Muscle layer of colon (tissue), 2 donors: Measurements from ENCODE around the gene KHDC3L.

Experiments
- H3K27ac ChIP-seq: one replicate; pipeline ENCODE4 v1.7.0; 2013; ENCODE audit warnings: low read depth, mild to moderate bottlenecking, low read length, moderate library complexity
- H3K27me3 ChIP-seq, 2 donors: one replicate each; pipeline ENCODE4 v1.7.0; 2013; ENCODE audit warnings: low read length in 2 of 2, mild to moderate bottlenecking in 2 of 2; ENCODE audit not compliant: insufficient read depth in 2 of 2, control insufficient read depth in 1 of 2
- H3K36me3 ChIP-seq: one replicate; pipeline ENCODE4 v1.7.0; 2013; ENCODE audit warnings: mild to moderate bottlenecking, low read length; ENCODE audit not compliant: insufficient read depth
- H3K4me1 ChIP-seq: one replicate; pipeline ENCODE4 v1.7.0; 2013; ENCODE audit warnings: mild to moderate bottlenecking, low read length; ENCODE audit not compliant: insufficient read depth
- H3K4me3 ChIP-seq, 2 donors: one replicate each; pipeline ENCODE4 v1.7.0; 2013; ENCODE audit warnings: low read length in 2 of 2, low read depth in 1 of 2, mild to moderate bottlenecking in 1 of 2, moderate library complexity in 1 of 2
- H3K9ac ChIP-seq: one replicate; pipeline ENCODE4 v1.7.0; 2013; ENCODE audit warnings: low read length
- H3K9me3 ChIP-seq: one replicate; pipeline ENCODE4 v1.7.0; 2013; ENCODE audit warnings: mild to moderate bottlenecking, low read length
- donor health status: abdominal sarcoma.
- donor health status: Adenocarcinoma of cecum.

Gene KHDC3L, protein sequence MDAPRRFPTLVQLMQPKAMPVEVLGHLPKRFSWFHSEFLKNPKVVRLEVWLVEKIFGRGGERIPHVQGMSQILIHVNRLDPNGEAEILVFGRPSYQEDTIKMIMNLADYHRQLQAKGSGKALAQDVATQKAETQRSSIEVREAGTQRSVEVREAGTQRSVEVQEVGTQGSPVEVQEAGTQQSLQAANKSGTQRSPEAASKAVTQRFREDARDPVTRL

DNA sequence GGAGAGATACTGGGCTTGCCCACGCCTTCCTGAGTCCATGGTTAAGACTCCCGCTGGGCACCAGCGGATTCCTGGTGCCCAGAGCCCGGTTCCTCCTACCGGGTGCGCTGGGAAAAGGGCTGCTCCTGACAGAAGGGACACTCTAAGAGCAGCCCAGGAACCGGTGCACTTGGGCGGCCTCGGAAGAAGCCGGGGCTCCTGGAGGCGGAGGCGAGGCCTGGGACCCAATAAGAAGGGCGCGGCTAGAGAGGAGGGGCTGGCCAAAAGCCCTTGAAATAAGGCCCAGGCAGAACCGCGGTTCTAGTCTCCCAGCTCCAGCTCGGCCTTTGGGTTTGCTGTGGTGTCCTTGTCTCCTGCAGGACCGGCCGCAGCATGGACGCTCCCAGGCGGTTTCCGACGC, at the start of gene KHDC3L:
TSS of gene KHDC3L (plus strand) at position 301 of the 400 bp plus-strand sequence. CDS start at position 373, 72 bp downstream.
- Histone ChIP-seq H3K9me3 (no peaks in the 10 kb centered on the region), H3K27ac (no peak within 1 kb of the TSS), H3K4me1 (no peaks in the 10 kb centered on the region), H3K9ac (no peak within 1 kb of the TSS), H3K36me3 (no peaks in the 10 kb centered on the region), H3K27me3 (no peaks in the 10 kb centered on the region), H3K4me3 (no peak within 1 kb of the TSS)

DNA sequence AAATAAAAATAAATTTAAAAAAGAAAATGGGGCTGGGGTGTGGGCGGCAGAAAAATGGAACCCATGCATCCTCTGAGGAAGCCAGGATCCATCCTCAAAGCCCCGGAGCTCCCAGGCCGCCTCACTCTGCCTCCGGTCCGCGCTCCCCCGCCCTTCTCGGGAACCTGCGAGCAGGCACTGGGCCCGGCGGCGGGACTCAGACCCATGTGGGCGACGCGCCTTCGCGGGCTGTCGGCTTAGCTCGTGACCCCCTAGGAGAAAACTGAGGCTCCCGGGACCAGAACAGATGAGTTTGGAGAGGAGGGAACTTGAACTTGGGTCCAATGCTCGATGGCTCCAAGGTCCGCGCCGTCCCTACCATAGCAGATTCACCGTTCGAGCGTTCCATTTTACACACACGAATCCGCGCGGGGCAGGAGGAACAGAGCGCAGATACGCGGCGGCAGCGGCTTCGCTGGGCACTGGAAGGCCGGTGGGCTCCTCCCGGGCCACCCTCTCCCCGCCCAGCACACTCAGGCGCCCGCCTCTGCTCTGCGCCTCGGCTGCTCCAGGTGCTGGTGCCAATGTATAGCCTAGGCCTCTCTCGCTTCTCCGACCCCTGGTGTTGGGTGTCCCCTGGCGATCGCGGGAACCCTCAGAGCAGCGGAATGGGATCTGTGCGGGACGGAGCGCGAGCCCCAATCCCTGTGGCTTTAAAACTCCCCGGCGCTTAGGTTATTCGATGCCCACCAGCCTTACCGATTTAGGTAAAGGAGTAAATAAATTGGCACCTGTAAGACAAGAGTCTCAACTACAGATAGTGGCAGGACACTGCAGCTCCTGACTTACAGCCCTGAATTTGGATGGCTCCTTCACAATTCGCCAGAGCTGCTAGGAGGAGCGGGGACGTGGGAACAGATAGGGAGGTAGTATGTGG, 47.6 kb upstream of the KHDC3L start:
- Histone ChIP-seq H3K4me1 (no peaks in the 10 kb centered on the region), H3K27ac (no peak overlapping the region), H3K36me3 (no peaks in the 10 kb centered on the region), H3K27me3 (peaks cover 8 to 16% of the 10 kb centered on the region in 2 donors), H3K4me3 (no peak overlapping the region), H3K9ac (no peak overlapping the region), H3K9me3 (no peaks in the 10 kb centered on the region)

DNA sequence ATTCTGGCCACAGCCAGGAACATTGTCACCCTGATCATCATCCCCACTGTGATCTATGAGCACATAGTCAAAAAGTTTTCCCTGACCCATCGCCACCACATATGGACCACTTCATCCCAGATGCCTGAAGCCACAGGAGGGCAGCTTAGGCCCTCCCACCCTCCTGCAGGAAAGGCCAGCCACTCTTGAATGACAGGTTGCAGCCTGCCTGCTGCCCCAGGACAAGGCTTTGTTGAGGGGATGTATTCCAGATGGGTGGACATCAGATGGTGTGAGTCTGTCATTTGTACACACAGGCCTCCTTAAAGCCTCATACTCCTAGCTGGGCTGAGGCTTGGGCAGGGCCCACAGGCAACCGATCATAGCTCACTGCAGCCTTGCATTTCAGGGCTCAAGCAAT, 39.1 kb upstream of the KHDC3L start:
- Histone ChIP-seq H3K9me3 (no peaks in the 10 kb centered on the region), H3K9ac (no peak overlapping the region), H3K4me3 (no peak overlapping the region), H3K27ac (no peak overlapping the region), H3K27me3 (no peaks in the 10 kb centered on the region), H3K4me1 (no peaks in the 10 kb centered on the region), H3K36me3 (no peaks in the 10 kb centered on the region)

DNA sequence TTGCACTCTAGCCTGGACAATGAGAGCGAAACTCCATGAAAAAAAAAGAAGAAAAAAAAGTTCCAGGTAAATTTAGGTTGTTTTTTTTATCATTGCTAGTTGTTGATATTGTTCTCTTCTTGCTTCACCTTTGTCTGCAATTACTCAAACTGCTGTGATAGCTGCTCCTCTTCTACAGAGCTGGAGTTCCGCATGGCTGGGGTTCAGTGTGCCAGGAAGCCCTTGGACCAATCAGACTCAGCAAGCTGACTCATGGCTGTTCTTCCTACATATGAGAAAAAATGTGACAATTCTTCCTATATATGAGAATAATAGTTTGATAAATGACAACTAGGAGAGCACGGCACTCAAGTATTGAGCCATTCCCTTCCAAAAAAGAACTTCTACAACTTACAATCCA, 36.8 kb upstream of the KHDC3L start:
- Histone ChIP-seq H3K27me3 (no peaks in the 10 kb centered on the region), H3K27ac (no peak overlapping the region), H3K36me3 (no peaks in the 10 kb centered on the region), H3K9ac (no peak overlapping the region), H3K9me3 (no peaks in the 10 kb centered on the region), H3K4me1 (no peaks in the 10 kb centered on the region), H3K4me3 (no peak overlapping the region)

DNA sequence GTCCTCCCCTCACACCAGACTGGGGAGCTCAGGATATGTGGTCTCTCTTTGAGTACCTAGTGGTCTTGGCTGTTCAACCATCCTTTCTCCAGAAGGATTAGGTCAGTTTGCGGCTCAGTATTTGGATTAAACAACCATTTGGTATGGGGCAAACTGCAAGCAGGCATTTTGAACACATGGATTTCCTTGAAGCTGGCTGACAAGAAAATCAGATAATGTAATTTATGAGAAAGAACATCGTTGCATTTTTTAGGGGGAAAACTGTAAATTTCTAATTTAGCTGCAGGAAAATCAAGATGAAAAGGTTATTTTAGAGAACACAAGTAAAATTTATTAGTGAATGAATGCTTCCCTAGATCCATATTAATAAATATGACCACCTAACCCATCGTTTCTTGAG, 33.7 kb upstream of the KHDC3L start:
- Histone ChIP-seq H3K9ac (no peak overlapping the region), H3K36me3 (no peaks in the 10 kb centered on the region), H3K4me1 (no peaks in the 10 kb centered on the region), H3K27me3 (no peaks in the 10 kb centered on the region), H3K9me3 (no peaks in the 10 kb centered on the region), H3K27ac (no peak overlapping the region), H3K4me3 (no peak overlapping the region)

DNA sequence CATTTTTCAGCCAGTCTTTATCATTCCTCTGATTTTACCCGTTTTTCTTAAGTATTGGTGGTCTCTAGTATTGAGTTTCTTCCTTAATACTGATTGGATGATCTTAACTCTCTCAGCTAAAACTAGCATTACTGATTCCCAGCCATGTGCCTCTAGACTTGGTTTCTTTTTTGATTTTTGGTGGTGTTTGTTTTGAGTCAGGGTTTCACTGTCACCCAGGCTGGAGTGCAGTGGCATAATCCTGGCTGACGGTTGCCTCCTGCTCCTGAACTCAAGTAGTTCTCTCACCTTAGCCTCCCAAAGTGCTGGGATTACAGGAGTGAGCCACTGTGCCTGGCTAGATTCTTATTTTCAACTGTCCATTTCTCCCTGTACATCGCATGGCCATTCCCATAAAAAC, 33.3 kb upstream of the KHDC3L start:
- Histone ChIP-seq H3K4me1 (no peaks in the 10 kb centered on the region), H3K27me3 (no peaks in the 10 kb centered on the region), H3K36me3 (no peaks in the 10 kb centered on the region), H3K9me3 (no peaks in the 10 kb centered on the region), H3K27ac (no peak overlapping the region), H3K4me3 (no peak overlapping the region), H3K9ac (no peak overlapping the region)

- H3K36me3 ChIP-seq = no peaks in the 10 kb centered on the region
- no peak overlapping the region for H3K4me3 ChIP-seq
- no peak overlapping the region for H3K27ac ChIP-seq
- no peaks in the 10 kb centered on the region for H3K9me3 ChIP-seq
- no peak overlapping the region for H3K9ac ChIP-seq
- no peaks in the 10 kb centered on the region for H3K27me3 ChIP-seq
- no peaks in the 10 kb centered on the region for H3K4me1 ChIP-seq
These were observed 23.1 kb upstream of the KHDC3L start for GRCh38 chr6:73339340-73339739.

- Histone ChIP-seq H3K9ac (no peak overlapping the region), H3K27ac (no peak overlapping the region), H3K27me3 (no peaks in the 10 kb centered on the region), H3K4me1 (no peaks in the 10 kb centered on the region), H3K9me3 (no peaks in the 10 kb centered on the region), H3K4me3 (no peak overlapping the region), H3K36me3 (no peaks in the 10 kb centered on the region)
These were observed 22.4 kb upstream of the KHDC3L start for GRCh38 chr6:73340048-73340447.

DNA sequence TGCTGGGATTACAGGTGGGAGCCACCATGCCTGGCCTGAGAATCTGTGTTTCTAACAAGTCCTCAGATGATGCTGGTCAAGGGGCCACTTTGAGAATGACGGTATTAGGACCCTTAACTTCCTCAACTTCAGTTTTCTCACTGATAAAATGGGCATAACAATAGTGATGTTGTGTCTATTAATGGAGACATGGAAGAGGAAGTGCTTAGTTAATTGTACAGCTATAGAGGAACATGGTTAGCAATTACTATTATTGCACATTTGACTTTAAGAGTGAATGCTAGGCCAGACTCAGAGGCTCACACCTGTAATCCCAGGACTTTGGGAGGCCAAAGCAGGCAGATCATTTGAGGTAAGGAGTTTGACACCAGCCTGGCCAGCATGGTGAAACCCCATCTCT, 21.1 kb upstream of the KHDC3L start:
- Histone ChIP-seq H3K4me1 (no peaks in the 10 kb centered on the region), H3K27ac (no peak overlapping the region), H3K27me3 (no peaks in the 10 kb centered on the region), H3K36me3 (no peaks in the 10 kb centered on the region), H3K9me3 (no peaks in the 10 kb centered on the region), H3K4me3 (no peak overlapping the region), H3K9ac (no peak overlapping the region)

DNA sequence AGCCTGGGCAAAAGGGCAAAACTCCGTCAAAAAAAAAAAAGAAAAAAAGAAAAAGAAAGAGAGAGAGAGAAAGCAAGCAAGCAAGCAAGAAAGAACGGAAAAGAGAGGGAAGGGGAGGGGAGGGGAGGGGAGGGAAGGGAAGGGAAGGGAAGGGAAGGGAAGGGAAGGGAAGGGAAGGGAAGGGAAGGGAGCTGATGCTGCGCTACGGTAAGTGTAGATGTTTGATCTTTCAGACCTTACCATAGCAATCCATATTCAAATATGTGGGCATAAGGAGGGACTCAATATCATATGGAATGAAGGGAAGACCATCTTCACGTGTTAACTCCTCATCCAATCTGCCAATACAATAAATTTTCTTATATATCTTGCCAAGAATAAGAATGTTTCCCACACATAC, 20.3 kb upstream of the KHDC3L start:
- Histone ChIP-seq H3K27ac (no peak overlapping the region), H3K9ac (no peak overlapping the region)

GRCh38 chr6:73343164-73343563, 19.3 kb upstream of the KHDC3L start:
- Histone ChIP-seq H3K4me3 (no peak overlapping the region), H3K4me1 (no peaks in the 10 kb centered on the region), H3K36me3 (no peaks in the 10 kb centered on the region), H3K27me3 (peaks cover 0 to under 1% of the 10 kb centered on the region in 2 donors), H3K27ac (no peak overlapping the region), H3K9ac (no peak overlapping the region), H3K9me3 (no peaks in the 10 kb centered on the region)

More for the DNA sequence above, 20.3 kb upstream of the KHDC3L start:
- no peaks in the 10 kb centered on the region for H3K9me3 ChIP-seq
- no peak overlapping the region for H3K4me3 ChIP-seq
- H3K27me3 ChIP-seq = no peaks in the 10 kb centered on the region
- no peaks in the 10 kb centered on the region for H3K36me3 ChIP-seq
- no peaks in the 10 kb centered on the region for H3K4me1 ChIP-seq
